Upper lobe of left lung (tissue), 4 donors: ENCODE results near the gene CCDC124.

Experiments
- CTCF ChIP-seq, 6 experiments: fragments of 450-650 bp in 4 of 6; fragments of 200-600 bp in 2 of 6; sonication (generic) in 2 of 6; IDR thresholded peaks; one replicate each; pipeline ENCODE4 v1.5.1; 2016 to 2019; ENCODE audit warnings: antibody characterized with exemption in 6 of 6
- EP300 ChIP-seq, 4 donors: sonication (generic); formaldehyde crosslinking; IDR thresholded peaks; one replicate each; pipeline ENCODE4 v1.5.1; 2017; ENCODE audit warnings: antibody characterized with exemption in 4 of 4, control low read depth in 2 of 4
- POLR2A ChIP-seq, 4 donors: fragments of 450-650 bp; IDR thresholded peaks; one replicate each; pipeline ENCODE4 v1.5.1; 2016 to 2017; ENCODE audit warnings: antibody characterized with exemption in 4 of 4, mild to moderate bottlenecking in 2 of 4

GRCh38 chr19:17942181-17942580 is 9.4 kb downstream of the CCDC124 start:
- TF ChIP-seq CTCF (IDR thresholded peaks at IDR 0.05) = no peak
- no peak for TF ChIP-seq POLR2A (IDR thresholded peaks at IDR 0.05)
- no peak for TF ChIP-seq EP300 (IDR thresholded peaks at IDR 0.05)
